ENCODE measurements around the gene ABCD1. TPM values are rescaled to one million over a fixed set of nuclear protein-coding genes. Genes with fewer than 3 reads are reported as not detected.

The ABCD1 gene
- polyA plus RNA-seq, 2 of the 4 experiments (the other 2 are of a cell fraction): 1.7 to 3.8 TPM

DNA sequence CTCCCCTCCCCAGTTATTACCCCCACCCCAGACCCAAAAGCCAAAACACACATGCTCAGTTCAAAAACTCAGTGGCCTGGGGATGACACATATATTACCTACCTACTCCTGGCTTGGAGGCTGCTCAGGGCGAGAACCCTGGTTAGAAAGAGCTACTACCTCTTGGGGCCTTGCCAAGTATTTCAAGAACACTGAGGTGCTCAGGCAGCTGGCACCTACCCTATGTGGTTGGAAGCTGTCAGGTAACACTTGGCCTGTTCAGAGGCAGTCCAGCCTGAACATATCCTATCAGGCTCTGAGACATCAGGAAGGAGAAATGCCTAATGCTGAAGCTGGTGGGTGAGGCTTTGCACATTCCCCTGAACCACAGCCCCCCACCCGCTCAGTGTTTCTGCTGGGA lies 5.4 kb upstream of the ABCD1 start:
- Histone ChIP-seq H3K4me2 (no peak overlapping the region), H3K9me3 (no peaks in the 10 kb centered on the region), H3K4me3 (no peak overlapping the region), H3K4me1 (peaks cover 9% of the 10 kb centered on the region; the same call in 2 of the 3 replicates), H3K27ac (no peak overlapping the region)
- ChIA-PET POLR2A (no interaction called here), CTCF (interaction anchor here (1.2 to 5.1 kb wide), 2 partner anchors 10 to 16 kb away, joined by 3 to 27 read pairs; no protein-coding TSS in a partner anchor)
- DNase-seq (ENCODE audit: low read depth in 1 of 2, low spot score in 1 of 2): no peak
- FAIRE-seq: no peak
- no peak for TF ChIP-seq RAD21 (conservative IDR thresholded peaks at IDR 0.05 in 1 of 2, IDR thresholded peaks at IDR 0.05 in 1 of 2)
- TF ChIP-seq SMC3 (IDR thresholded peaks at IDR 0.05): no peak
- no peak for TF ChIP-seq HOXB13 (CRISPR knock-in tag; IDR thresholded peaks at IDR 0.05; ENCODE audit: low read depth)
- TF ChIP-seq KDM1A (IDR thresholded peaks at IDR 0.05; ENCODE audit: low read depth): no peak
- TF ChIP-seq JUN (IDR thresholded peaks at IDR 0.05): no peak
- TF ChIP-seq RNF2 (IDR thresholded peaks at IDR 0.05; ENCODE audit: borderline replicate concordance, low read depth): no peak
- TF ChIP-seq CBX2 (IDR thresholded peaks at IDR 0.05; ENCODE audit: borderline replicate concordance, low read depth): no peak
- no peak for TF ChIP-seq MAZ (IDR thresholded peaks at IDR 0.05; ENCODE audit: borderline replicate concordance, low read depth, low read length)
- no peak for TF ChIP-seq RFX5 (IDR thresholded peaks at IDR 0.05)
- no peak for TF ChIP-seq CHD2 (IDR thresholded peaks at IDR 0.05; ENCODE audit: low read length, partially characterized antibody)
- ATAC-seq: no peak
- 100% methylated on average over 1 of the region's 2 CpGs for WGBS (ENCODE audit: missing lambda C conversion rate)

GRCh38 chrX:153719701-153720100 lies 5.0 kb upstream of the ABCD1 start:
- DNase-seq (ENCODE audit: low read depth in 1 of 2, low spot score in 1 of 2) (no peak), FAIRE-seq (no peak), ATAC-seq (no peak)
- ChIA-PET POLR2A (no interaction called here), CTCF (interaction anchor here (0.9 to 5.1 kb wide), 2 partner anchors 11 to 110 kb away, joined by 4 to 27 read pairs; no protein-coding TSS in a partner anchor)
- Histone ChIP-seq H3K4me2 (no peak overlapping the region), H3K4me3 (no peak overlapping the region), H3K4me1 (peaks cover 9% of the 10 kb centered on the region; the same call in 2 of the 3 replicates), H3K9me3 (no peaks in the 10 kb centered on the region), H3K27ac (no peak overlapping the region)
- no peak for TF ChIP-seq HEYL (CRISPR knock-in tag; IDR thresholded peaks at IDR 0.05)
- TF ChIP-seq CBX2 (IDR thresholded peaks at IDR 0.05; ENCODE audit: borderline replicate concordance, low read depth): no peak
- no peak for TF ChIP-seq FOSB (CRISPR knock-in tag; IDR thresholded peaks at IDR 0.05)
- TF ChIP-seq EHF (CRISPR knock-in tag; IDR thresholded peaks at IDR 0.05): no peak
- no peak for TF ChIP-seq EP300 (IDR thresholded peaks at IDR 0.05)
- no peak for TF ChIP-seq NPAS2 (CRISPR knock-in tag; IDR thresholded peaks at IDR 0.05; ENCODE audit: borderline replicate concordance)
- no peak for TF ChIP-seq RARB (CRISPR knock-in tag; IDR thresholded peaks at IDR 0.05)
- TF ChIP-seq CHD2 (IDR thresholded peaks at IDR 0.05; ENCODE audit: low read length, partially characterized antibody): no peak
- TF ChIP-seq HOXB13 (CRISPR knock-in tag; IDR thresholded peaks at IDR 0.05; ENCODE audit: low read depth): no peak
- TF ChIP-seq, protein P1, sequence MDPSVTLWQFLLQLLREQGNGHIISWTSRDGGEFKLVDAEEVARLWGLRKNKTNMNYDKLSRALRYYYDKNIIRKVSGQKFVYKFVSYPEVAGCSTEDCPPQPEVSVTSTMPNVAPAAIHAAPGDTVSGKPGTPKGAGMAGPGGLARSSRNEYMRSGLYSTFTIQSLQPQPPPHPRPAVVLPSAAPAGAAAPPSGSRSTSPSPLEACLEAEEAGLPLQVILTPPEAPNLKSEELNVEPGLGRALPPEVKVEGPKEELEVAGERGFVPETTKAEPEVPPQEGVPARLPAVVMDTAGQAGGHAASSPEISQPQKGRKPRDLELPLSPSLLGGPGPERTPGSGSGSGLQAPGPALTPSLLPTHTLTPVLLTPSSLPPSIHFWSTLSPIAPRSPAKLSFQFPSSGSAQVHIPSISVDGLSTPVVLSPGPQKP (IDR thresholded peaks at IDR 0.05; ENCODE audit: low read depth, low read length): no peak
- TF ChIP-seq, protein P2, sequence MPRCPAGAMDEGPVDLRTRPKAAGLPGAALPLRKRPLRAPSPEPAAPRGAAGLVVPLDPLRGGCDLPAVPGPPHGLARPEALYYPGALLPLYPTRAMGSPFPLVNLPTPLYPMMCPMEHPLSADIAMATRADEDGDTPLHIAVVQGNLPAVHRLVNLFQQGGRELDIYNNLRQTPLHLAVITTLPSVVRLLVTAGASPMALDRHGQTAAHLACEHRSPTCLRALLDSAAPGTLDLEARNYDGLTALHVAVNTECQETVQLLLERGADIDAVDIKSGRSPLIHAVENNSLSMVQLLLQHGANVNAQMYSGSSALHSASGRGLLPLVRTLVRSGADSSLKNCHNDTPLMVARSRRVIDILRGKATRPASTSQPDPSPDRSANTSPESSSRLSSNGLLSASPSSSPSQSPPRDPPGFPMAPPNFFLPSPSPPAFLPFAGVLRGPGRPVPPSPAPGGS (IDR thresholded peaks at IDR 0.05): no peak
- no peak for TF ChIP-seq KDM1A (IDR thresholded peaks at IDR 0.05; ENCODE audit: low read depth)
- TF ChIP-seq CHD4 (IDR thresholded peaks at IDR 0.05; ENCODE audit: borderline replicate concordance): no peak
- TF ChIP-seq RCOR1 (IDR thresholded peaks at IDR 0.05; ENCODE audit: low read depth, low read length): no peak
- TF ChIP-seq NFE2L2 (conservative IDR thresholded peaks at IDR 0.05; ENCODE audit: low read length): no peak
- TF ChIP-seq POLR2AphosphoS2 (conservative IDR thresholded peaks at IDR 0.05; ENCODE audit: low read length): no peak
- TF ChIP-seq JUN (IDR thresholded peaks at IDR 0.05): no peak
- WGBS (ENCODE audit: missing lambda C conversion rate): 100% methylated on average over 2 of the region's 2 CpGs

Measured in A549 (cell line).